Brain microvascular endothelial cell (primary cell): ENCODE results near the gene SHC1.
A peak's percentile ranks its signal among the peaks of the same experiment; 100 is the strongest.

Experiments used
- DNase-seq: peaks from one replicate; pipeline ENCODE4 v3.0.0-alpha.2; 2020
- H3K27ac ChIP-seq: fragments of 250-450 bp; sonication (Bioruptor Pico); 2 replicates; pipeline ENCODE4 v1.5.1; 2020; ENCODE audit warnings: mild to moderate bottlenecking, moderate library complexity
- H3K27me3 ChIP-seq: fragments of 250-450 bp; sonication (Bioruptor Pico); replicated peaks from 2 replicates; pipeline ENCODE4 v1.5.1; 2020; ENCODE audit warnings: mild to moderate bottlenecking
- H3K36me3 ChIP-seq: fragments of 250-450 bp; sonication (Bioruptor Pico); replicated peaks from 2 replicates; pipeline ENCODE4 v1.5.1; 2020; ENCODE audit warnings: mild to moderate bottlenecking
- H3K4me3 ChIP-seq: 2 replicates; pipeline ENCODE4 v1.5.1; 2011; ENCODE audit warnings: low read depth, mild to moderate bottlenecking, control low read depth, low read length, moderate library complexity
- CTCF ChIP-seq: IDR thresholded peaks from 2 replicates; pipeline ENCODE4 v1.5.1; 2011; ENCODE audit warnings: low read depth, mild to moderate bottlenecking, moderate library complexity, low read length, control low read depth, inconsistent platforms; ENCODE audit errors: missing control alignments
- in situ Hi-C: cut with HindIII; loops from 2 replicates; pipeline ENCODE4 v1.10.0; 2017; ENCODE audit warnings: low sequenced_read_pairs, low pct_ligation_motif_present

The SHC1 gene

GRCh38 chr1:154936555-154937084, 33.9 kb downstream of the SHC1 start, which contains the start of gene PMVK:
TSS of gene PMVK (minus strand) at chr1:154936719. CDS start at chr1:154936685, 34 bp downstream.
- in situ Hi-C loops = no loop called here
- Histone ChIP-seq H3K36me3 (no peaks in the 10 kb centered on the region), H3K27ac (peak within 1 kb of the TSS; percentile 100), H3K4me3 (peak within 1 kb of the TSS; percentile 80), H3K27me3 (no peaks in the 10 kb centered on the region)
- TF ChIP-seq CTCF = no peak
- peak; percentile 93 for DNase-seq

GRCh38 chr1:154935749-154936554, 34.6 kb downstream of the SHC1 start:
- Histone ChIP-seq H3K27ac (peak overlapping the region; percentile 100), H3K36me3 (no peaks in the 10 kb centered on the region), H3K4me3 (peak overlapping the region; percentile 80), H3K27me3 (no peaks in the 10 kb centered on the region)
- in situ Hi-C loops = no loop called here
- no peak for TF ChIP-seq CTCF
- no peak for DNase-seq

GRCh38 chr1:154934358-154934948, 36.1 kb downstream of the SHC1 start:
- in situ Hi-C loops = no loop called here
- H3K27ac ChIP-seq = no peak overlapping the region
- H3K36me3 ChIP-seq = no peaks in the 10 kb centered on the region
- no peaks in the 10 kb centered on the region for H3K27me3 ChIP-seq
- DNase-seq = no peak
- no peak for TF ChIP-seq CTCF
- no peak overlapping the region for H3K4me3 ChIP-seq

GRCh38 chr1:154931940-154932487, 38.5 kb downstream of the SHC1 start:
- no peak overlapping the region for H3K27ac ChIP-seq
- no peak for TF ChIP-seq CTCF
- in situ Hi-C loops = no loop called here
- no peaks in the 10 kb centered on the region for H3K27me3 ChIP-seq
- DNase-seq = no peak
- H3K36me3 ChIP-seq = no peaks in the 10 kb centered on the region
- no peak overlapping the region for H3K4me3 ChIP-seq

DNA sequence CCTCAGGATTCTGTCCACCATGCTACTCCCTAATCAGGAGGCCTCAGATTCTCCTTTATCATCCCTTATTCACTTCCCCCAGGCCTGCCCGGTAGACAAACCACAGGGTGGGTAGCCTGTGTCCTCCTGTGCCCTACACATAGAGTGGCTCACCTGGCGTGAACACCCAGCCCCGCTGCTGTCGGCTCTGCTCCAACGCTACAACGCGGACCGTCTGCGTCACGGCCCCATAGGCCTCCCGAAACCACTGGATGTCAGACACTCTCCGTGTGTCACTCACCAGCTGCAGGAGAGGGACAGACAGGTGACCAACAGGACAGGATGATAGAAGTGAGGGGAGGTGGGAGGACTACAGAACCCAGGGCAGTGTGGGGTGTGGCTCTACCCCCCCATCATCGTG, 44.3 kb downstream of the SHC1 start:
- peaks cover 6% of the 10 kb centered on the region for H3K36me3 ChIP-seq
- in situ Hi-C loops = no loop called here
- no peak for DNase-seq
- H3K4me3 ChIP-seq = no peak overlapping the region
- H3K27ac ChIP-seq = no peak overlapping the region
- no peaks in the 10 kb centered on the region for H3K27me3 ChIP-seq
- TF ChIP-seq CTCF = no peak
